Fibroblast of lung (primary cell): ENCODE data around the gene MRPS2.

Experiments
- CTCF ChIP-seq, 2 donors: IDR thresholded peaks in 1 of 2; conservative IDR thresholded peaks in 1 of 2; 1 replicate in 1 of 2; 2 replicates in 1 of 2; pipeline ENCODE4 v1.5.1; 2011 to 2012; ENCODE audit warnings: low read length in 2 of 2, control low read depth in 1 of 2, inconsistent platforms in 1 of 2, low read depth in 1 of 2, mild to moderate bottlenecking in 1 of 2
- EZH2 ChIP-seq: IDR thresholded peaks from 2 replicates; pipeline ENCODE4 v1.5.1; 2012; ENCODE audit warnings: low read length, control low read depth, mild to moderate bottlenecking; ENCODE audit errors: missing control alignments

DNA sequence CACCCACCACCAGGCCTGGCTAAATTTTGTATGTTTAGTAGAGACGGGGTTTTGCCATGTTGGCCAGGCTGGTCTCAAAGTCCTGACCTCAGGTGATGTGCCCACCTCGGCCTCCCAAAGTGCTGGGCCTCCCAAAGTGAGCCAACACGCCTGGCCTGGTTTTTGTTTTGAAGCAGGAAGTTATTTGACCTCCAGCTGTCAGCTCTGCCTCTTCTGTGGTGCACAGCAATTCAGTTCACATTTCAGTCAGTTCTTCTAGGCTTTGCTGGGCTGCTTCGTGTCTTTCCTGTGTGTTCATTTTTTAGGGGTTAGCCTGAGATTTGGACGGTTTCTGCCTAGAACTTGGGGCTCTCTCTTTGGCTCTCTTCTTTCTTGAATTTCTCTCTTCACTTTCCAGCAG is 29.7 kb downstream of the MRPS2 start:
- TF ChIP-seq CTCF (conservative IDR thresholded peaks at IDR 0.05 in 1 of 2, IDR thresholded peaks at IDR 0.05 in 1 of 2; ENCODE audit: low read depth in 1 of 2, low read length in 2 of 2) (no peak), EZH2 (no peak)
